RKO (cell line): Measurements from ENCODE around the gene SORBS2.

Experiments
- DNase-seq: peaks from one replicate; pipeline ENCODE4 v3.0.0-alpha.2; 2016; ENCODE audit warnings: low spot score

Gene SORBS2

GRCh38 chr4:185671066-185671465 lies 140.9 kb downstream of the SORBS2 start:
- DNase-seq, result no peak

DNA sequence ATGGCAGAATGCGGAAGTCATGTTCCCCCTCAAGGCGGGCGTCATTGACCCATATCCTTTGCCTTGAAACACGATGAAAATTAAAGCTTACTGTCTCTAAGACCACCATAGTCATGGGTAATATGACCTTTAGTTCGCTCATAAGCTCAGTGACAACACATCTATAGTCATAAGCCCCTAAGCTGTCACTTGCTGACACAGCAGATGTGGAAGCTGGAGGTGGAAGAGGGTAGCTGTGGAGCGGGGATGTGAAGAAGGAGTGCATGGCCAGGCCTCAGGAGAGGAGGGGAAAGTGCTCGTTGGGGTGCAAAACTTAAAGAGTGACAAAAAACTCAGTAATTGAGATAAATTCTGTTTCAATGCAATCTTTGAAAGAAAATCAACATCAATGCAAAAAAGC lies 142.7 kb downstream of the SORBS2 start:
- DNase-seq, result no peak

- no peak for DNase-seq
These were observed 145.8 kb downstream of the SORBS2 start for GRCh38 chr4:185666156-185666555.

- DNase-seq, result no peak
These were observed 146.3 kb downstream of the SORBS2 start for GRCh38 chr4:185665655-185666054.

- no peak for DNase-seq
These were observed 147.5 kb downstream of the SORBS2 start for GRCh38 chr4:185664481-185664880.

DNA sequence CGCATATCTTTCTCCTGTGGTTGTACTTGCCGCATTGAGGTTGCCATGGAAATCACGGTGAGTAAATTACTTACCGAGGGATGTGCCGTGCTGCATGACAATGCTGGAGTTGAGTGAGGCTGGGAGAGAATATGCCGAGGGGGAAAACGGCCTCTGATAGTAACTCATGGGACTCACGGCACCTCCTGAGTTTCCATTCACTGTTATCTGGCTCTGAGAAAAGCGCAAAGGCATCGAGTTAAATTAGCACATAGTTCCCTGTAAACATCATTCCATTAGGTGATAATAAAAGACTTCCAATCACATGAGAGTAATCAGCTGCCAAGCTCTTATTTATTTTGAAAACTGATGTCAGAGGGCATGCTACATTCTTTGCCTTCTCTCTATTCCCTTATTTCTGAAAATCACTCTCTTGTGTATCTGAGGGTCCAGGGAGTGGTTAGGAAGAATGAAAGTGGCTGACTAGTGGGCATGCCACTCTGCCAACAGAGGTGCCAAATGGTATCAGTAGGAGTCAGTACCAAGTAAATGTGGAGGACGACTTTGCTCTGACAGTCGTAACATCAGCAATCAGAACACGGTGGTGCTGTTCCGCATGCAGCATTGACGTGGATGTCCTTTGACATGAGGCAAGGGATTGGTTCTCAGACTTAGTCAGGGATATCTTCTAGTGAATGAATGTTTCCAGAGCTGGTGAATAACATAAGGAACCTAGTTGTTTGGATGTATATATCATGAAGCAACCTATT lies 149.8 kb downstream of the SORBS2 start:
- DNase-seq, result no peak

DNA sequence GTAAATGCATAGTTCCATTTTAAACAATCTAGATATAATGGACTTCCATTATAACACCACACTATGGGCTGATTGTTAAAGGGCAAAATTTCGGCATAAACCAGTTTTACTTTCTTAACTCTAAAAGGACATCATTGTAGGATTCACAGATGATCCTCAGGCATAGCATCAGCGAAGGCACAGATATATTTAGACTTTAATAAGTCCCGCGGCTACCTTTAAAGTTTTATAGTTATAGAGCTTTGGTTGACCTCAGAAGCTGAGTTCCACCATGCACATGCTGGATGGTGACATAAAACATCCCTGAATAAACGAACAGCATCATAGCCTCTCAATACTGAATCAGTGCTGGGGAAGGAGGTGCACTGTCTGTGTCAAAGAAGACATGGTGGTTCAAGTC lies 151.7 kb downstream of the SORBS2 start:
- no peak for DNase-seq

- DNase-seq, result no peak
These were observed 154.3 kb downstream of the SORBS2 start for GRCh38 chr4:185657699-185658098.

DNA sequence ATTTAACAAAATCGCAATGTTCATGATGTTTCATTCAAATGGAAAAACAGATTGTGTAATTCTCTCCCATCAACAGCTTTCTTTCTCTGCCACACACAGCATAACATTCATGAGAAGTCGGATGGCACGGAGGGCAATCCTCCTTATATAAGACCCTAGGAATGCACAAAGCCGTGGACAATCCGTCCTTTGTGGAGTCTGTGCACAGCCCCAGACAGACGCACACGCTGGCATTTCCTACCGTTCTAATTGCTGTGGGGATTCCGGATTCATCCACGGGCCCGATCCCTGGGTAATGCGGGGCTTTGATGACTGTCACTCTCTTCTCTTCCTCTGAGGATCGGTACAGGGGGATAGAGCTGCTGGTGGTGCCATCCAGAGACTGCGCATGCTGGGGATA lies 154.8 kb downstream of the SORBS2 start:
- no peak for DNase-seq

GRCh38 chr4:185656467-185656931 lies 155.5 kb downstream of the SORBS2 start:
- DNase-seq, result no peak

DNA sequence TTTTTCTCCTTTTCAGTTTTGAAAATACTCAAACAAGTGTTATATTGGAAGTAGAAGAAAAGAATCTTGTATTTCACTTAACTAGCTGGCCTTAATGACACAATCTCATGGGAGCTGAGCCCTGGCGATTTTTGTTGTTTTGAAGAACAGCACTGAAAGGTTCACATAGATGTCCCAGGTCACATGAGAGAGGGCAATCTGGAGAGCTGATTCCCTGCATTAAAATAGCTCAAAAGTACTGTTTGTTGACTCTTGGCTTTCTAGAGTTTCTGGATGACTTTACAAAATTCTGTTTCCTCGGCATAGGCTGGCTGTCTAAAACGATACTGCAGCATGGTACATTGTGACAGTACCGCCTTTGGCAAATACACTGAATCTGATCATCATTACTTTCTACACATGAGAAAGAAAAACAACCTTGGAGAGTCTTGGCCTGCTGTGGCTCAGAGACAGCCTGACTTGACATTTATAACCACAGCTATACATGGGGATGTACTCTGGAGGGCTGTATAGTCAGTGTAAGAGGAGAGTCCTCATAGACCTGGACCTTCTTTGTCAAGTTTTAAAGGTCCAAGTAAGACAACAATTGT lies 156.9 kb downstream of the SORBS2 start:
- no peak for DNase-seq

DNA sequence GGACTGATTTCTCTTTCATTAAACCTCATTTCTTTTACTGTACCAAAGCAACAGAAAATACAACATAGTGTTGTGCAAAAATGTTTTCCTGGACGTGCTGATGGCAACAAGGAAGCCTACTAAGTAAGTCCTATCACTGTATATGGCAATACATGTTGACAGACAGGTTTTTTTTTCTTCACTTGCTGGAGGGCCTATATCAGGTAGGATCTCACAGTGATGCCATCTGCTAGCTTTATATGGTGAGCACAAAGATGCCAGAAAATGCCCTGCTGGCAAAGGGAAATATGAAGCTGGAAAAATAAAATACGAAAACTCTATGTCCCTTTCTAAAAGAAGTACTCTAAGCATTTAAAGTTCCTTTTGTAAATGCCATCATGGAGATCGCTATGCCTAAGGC lies 157.7 kb downstream of the SORBS2 start:
- DNase-seq, result no peak

DNA sequence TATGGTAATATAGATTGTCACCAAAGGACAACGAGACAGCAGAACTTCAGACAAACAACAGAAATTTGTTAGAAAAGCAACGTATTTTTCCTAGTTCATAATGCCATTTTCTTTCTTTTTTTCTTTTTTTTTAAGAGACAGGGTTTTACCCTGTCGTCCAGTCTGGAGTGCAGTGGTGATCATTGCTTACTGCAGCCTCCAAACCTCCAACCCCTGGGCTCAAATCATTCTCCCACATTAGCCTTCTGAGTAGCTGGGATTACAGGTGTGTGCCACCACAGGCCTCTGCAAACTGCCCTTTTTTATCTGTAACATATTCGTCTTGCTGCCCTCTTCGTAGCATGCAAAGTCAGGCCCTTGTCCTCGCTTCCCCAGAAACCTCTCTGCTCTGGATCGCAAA lies 160.1 kb downstream of the SORBS2 start:
- DNase-seq, result no peak

- DNase-seq, result no peak
These were observed 160.8 kb downstream of the SORBS2 start for GRCh38 chr4:185651137-185651677.

- DNase-seq, result no peak
These were observed 163.4 kb downstream of the SORBS2 start for GRCh38 chr4:185648631-185649030.

DNA sequence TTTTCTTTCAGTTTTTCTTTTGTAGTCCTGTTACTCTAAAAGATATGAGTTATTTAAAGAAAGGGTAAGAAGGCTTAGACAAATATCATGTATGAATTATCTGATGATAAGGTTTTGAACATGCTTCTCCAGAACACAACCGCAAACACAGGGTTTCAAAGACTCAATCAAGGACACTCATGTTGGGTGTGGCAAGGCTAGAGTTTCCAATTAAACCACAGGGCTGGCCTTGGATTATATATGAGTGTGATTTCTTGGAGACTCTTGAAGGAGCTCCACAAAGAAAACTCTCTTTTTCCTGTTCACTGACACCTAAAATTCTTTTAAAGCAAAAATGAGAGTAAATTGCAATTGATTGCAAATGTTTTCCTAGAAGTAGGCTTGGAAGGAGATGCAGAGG lies 166.6 kb downstream of the SORBS2 start:
- DNase-seq, result no peak

DNA sequence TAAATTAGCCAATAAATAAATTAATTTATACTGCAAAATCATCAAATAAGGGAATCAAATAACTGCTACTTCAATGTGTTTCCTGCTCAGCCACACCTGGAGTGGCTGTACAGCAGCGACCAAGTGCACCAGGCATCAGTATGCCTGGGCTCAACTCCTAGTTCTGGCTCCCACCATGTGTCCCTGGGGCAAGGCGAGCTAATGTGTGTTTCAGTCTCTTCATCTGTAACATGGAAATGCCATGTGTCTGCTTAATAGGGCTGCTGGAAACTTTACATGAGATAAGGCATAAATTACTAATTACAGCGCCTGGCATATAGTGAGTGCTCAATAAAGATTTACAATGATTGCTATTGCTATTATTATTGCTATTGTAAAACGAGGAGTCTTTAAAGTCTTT lies 167.6 kb downstream of the SORBS2 start:
- no peak for DNase-seq

GRCh38 chr4:185642907-185643306 lies 169.1 kb downstream of the SORBS2 start:
- no peak for DNase-seq

- DNase-seq, result peak; percentile 81
These were observed 171.0 kb downstream of the SORBS2 start for GRCh38 chr4:185640811-185641675.

- DNase-seq, result no peak
These were observed 173.3 kb downstream of the SORBS2 start for GRCh38 chr4:185638548-185639301.

DNA sequence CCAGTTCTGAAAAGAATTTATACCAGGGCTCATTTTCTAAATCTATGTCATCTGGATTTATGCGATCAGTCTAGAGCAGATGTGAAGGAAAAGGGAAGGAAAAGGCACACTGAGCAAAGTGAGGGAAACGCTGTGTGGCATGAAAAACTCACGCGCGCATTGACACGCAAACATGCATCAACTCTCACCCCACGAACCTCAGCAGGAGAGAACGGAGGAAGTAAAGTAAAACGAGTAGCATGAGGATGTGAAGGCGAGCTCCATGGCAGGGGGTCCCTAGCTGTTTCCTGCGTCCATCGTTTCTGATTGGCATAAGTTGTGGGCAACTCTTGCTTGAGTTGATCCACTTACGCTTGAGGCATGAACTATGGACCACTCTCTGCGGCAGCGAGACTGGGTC lies 173.9 kb downstream of the SORBS2 start:
- DNase-seq, result no peak
